ENCODE data around the gene TMEM116.
"Not testable (repeated sequence)": the region's sequence is repeated elsewhere in the genome, so short reads cannot be mapped to it uniquely, and the experiment has no call there.

DNA sequence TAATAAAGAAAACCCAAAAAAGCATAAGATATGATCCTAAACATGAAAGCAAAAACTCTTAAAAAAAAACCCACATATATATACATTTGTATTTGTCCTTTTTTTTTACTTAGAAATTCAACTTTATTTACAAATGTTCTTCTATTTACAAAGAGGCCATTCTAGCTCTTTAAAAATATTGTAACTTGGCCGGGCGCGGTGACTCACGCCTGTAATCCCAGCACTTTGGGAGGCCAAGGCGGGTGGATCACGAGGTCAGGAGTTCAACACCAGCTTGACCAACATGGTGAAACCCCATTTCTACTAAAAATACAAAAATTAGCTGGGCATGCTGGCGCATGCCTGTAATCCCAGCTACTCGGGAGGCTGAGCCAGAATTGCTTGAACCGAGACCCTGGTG lies 13.8 kb downstream of the TMEM116 start:
- not testable (repeated sequence) for TF ChIP-seq CTCF, EZH2, EZH2phosphoT487 (IDR thresholded peaks at IDR 0.05)

Data from neural progenitor cell (in vitro differentiated cells).